Stimulated activated CD4-positive, alpha-beta T cell treated with anti-CD3 and anti-CD28 coated beads, Interleukin-1b, Interleukin-23, amount 100 ng/mL, for 4 hours (primary cell): Measurements from ENCODE around the gene RNF213.
A peak's percentile ranks its signal among the peaks of the same experiment; 100 is the strongest.

ENCODE experiments used
- DNase-seq, 2 donors: peaks; one replicate each; pipeline ENCODE4 v3.0.0-alpha.2; 2020; ENCODE audit warnings: low read depth in 2 of 2

Gene RNF213

GRCh38 chr17:80347536-80347935, 86.9 kb downstream of the RNF213 start:
- no peak for DNase-seq

DNA sequence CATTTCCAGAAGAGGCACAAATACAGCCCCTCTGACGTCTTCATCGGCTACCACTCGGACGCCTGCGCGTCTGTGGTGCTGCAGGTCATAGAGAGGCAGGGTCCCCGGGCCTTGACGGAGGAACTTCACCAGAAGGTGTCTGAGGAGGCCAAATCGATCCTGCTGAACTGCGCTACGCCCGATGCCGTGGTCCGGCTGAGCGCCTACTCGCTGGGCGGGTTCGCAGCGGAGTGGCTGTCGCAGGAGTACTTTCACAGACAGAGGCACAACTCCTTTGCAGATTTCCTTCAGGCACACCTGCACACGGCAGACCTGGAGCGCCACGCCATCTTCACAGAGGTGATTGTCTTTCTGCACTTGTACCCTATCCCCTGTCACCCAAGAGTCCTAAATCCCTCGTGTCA, 87.3 kb downstream of the RNF213 start:
- DNase-seq, result no peak

- DNase-seq, result no peak
These were observed 88.0 kb downstream of the RNF213 start for GRCh38 chr17:80348551-80349150.

DNA sequence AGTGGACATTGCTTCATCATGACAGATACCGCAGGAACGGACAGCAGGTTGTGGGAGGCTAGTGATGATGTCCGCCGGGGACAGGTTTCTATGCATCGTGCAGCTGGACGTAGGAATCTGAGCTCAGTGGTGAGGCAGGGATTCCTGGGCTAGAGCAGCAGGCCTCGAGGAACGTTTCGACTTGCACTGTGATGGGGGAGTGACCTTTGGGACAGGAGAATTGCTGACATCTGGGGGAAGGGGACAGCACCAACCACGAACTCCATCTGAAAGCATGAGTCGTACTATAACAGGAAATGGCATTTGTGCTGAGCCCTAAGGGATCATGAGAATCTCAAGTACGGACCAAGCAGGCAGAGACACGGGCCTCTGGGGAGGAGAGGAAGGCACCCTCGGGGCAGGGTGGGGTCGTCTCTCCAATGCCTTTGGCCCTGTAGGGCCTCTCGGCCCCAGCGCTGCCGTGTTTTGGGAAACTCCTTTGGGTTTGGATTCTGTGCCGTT, 88.5 kb downstream of the RNF213 start:
- no peak for DNase-seq

- no peak for DNase-seq
These were observed 89.1 kb downstream of the RNF213 start for GRCh38 chr17:80349751-80350150.

- DNase-seq, result no peak
These were observed 91.7 kb downstream of the RNF213 start for GRCh38 chr17:80352216-80352895.

GRCh38 chr17:80352991-80353665, 92.5 kb downstream of the RNF213 start:
- no peak for DNase-seq

DNA sequence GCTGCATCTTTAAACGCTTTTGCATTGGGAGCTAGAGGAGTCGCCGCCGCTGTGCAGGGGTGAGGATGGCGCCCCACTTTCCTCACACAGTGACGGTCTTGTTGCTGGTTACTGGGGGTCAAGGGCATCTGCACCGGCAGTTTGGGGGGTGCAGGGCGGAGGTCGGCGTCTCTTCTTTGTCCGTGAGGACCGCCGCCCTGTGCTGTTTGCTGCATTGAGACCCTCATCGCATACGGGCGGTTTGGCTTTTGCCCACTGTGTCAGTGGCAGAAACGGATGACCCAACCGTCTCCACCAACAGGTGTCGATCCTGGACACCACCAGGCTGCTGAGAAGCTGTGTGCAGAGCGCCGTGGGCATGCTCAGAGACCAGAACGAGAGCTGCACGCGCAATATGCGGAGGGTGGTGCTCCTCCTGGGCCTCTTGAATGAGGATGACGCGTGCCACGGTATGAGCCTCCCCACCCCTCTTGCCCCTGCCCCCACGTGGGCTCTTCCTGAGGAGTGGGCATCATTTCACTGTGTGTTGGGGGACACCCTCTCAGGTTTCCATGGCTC, 93.1 kb downstream of the RNF213 start:
- no peak for DNase-seq

DNA sequence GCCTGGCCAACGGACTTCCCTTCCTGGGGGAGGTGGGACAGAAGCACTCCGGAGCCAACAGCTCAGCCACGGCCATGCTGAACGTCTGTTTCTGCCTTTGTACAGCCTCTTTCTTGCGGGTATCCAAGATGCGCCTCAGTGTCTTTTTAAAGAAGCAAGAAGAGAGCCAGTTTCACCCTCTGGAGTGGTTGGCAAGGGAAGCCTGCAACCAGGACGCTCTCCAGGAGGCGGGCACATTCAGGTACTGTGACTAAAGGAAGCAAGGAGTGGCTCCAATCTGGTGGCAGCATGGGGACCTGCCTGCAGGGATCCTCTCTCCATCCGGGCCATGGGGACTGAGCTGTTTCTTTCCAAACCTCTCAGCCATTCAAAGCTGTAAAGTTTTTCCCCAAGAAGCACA, 93.7 kb downstream of the RNF213 start:
- DNase-seq, result no peak

DNA sequence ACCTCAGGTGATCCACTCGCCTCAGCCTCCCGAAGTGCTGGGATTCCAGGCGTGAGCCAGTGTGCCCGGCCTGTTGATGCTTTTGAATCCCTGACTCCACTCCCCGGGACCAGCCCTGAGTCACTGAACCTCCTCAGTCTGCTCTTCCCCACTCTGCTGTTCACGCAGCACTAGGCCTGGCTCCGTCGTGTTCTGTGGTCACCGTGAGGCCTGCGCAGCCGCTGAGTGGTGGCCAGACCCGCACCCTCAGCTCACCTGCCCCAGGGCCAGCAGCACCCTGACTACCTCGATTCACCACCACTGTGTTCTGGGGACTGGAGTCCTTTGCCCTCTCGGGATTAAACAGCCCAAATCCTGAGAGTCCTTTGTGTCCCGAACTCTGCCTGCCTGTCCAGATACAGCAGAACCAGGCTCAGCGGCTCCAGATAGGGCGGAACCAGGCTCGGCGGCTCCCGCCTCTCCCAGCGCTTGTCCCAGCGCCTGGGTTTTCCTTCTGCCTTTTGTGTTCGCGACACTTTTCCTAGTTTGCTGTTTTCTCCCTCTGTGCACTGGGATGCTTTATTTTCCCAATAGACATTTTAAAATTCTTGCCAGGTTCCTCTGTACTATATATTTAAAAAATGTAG, 95.7 kb downstream of the RNF213 start:
- no peak for DNase-seq

DNA sequence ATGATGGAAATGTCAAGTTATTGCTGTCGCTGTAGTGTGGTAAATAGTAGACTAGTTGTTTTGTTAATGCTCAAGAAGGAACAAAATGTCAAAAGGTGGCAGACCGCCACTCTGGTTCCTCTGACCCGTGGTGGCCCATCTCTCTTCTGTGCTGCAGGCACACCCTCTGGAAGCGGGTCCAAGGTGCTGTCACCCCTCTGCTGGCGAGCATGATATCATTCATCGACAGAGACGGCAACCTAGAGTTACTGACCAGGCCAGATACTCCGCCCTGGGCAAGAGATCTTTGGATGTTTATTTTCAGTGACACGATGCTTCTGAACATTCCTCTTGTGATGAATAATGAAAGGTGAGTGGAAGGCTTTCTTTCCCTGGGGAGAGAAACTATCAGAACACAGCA, 97.5 kb downstream of the RNF213 start:
- no peak for DNase-seq

DNA sequence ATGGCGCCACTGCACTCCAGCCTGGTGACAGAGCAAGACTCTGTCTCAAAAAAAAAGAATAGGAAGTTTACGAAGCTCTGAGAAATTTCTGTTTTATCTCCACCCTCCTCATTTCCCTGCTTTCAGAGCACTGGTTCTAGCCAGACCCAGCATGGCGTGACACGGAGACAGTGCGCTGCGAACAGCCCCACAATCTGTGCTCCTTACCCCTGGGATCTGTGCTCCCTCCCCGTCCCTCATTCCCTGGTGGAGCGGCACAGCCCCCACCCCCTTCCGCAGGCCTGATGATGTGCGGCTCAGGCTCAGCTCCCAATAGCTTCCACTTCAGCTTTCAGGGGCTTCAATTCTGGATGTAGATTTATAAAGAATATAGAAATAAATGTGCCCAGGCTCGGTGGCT, 98.2 kb downstream of the RNF213 start:
- DNase-seq, result no peak

GRCh38 chr17:80359422-80360110, 98.9 kb downstream of the RNF213 start:
- no peak for DNase-seq

DNA sequence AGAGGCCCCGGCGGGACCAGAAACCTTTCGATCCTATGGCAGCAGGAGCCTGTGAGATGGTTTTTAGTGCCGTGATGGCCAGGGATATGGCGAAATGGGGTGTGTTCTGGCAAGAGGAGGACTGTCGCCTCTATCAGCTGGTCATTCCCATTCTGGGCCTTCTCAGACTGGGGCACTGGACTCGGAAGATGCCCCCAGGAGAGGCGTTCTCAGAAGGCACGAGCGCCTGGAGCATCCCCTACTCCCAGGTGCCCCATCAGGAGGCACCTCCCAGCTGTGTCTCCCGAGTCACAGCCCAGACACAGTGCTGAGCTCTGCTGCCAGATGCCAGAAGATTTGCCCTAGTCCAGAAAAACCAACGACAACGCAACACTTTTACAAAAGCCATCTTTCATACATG, 99.7 kb downstream of the RNF213 start:
- no peak for DNase-seq

GRCh38 chr17:80361495-80362220, 101.0 kb downstream of the RNF213 start:
- DNase-seq, result peak in 1 of 2 donors; percentile 13

DNA sequence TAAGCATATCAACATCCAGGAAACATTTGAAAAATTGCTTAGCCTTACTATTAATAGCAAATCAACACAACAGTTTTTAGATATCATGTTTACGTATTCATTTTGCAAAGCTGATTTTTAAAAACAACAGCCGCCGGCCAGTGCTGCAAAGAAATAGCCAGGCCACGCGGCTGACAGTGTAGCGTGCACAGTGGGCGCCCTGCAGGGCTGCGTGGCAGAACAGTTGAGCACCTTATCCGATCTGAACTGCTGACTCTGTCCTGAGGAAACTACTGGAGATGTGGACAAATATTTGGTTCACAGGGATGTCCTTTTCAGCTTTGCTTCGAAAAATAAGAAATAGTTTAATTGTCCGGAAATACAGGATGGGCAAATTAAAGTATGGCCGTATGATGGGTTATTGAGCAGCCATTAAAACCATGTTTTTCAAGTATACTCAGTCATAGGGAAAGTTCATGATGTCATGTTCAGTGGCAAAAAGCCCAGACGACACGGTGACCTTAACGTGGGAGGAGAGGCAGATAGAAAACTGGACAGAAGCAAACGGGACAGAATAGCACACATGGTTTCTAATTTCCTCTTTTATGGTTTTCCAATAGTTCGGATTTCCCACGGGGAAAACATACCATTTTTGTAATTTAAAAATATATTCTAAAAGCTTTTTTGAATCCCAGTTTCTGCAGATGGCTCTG, 101.9 kb downstream of the RNF213 start:
- no peak for DNase-seq

DNA sequence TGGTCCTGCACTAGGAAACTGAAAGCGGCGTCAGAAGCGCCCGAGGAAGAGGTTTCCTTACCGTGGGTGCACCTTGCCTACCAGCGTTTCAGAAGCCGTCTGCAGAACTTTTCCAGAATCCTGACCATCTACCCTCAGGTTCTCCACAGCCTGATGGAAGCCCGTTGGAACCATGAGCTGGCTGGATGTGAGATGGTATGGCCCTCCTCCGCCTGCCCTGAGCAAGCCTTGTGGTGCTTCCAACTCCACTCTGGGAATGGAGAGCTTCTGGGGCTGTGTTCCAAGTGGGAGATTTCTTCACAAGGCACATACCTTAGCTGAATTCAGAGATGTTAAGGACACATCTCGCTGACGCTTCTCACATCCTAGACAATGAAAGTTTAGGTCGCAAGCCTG, 102.5 kb downstream of the RNF213 start:
- no peak for DNase-seq

DNA sequence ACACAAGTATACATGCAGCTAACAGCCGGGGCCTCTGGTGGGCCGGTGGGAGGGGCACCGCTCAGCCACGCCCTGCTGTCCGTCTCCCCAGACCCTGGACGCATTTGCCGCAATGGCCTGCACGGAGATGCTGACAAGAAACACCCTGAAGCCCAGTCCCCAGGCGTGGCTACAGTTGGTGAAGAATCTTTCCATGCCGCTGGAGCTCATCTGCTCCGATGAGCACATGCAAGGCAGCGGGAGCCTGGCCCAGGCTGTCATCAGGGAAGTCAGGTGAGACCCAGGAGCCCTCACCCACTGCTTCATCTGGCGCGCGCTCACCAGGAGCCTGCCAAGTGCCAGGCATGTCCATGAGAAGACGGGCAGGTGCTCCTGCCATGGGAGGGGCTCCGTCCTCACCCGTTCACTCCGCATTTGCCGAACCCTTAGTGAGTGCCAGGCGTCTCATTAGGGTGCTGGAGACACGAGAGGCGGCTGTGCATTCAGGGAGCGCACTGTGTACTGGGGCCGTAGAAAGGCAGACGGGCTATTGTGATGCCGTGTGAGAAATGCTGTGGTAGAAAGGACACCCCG, 103.0 kb downstream of the RNF213 start:
- no peak for DNase-seq

GRCh38 chr17:80364091-80364691, 103.5 kb downstream of the RNF213 start:
- DNase-seq, result no peak
